Adrenal gland (tissue), 5 donors: Measurements from ENCODE around the gene DPY19L2.
"Not testable (repeated sequence)": the region's sequence is repeated elsewhere in the genome, so short reads cannot be mapped to it uniquely, and the experiment has no call there.

ENCODE experiments used
- POLR2A ChIP-seq, 2 donors: fragments of 450-650 bp; IDR thresholded peaks; one replicate each; pipeline ENCODE4 v1.6.1; 2017; ENCODE audit warnings: antibody characterized with exemption in 2 of 2, mild to moderate bottlenecking in 2 of 2, moderate library complexity in 1 of 2
- TF ChIP-seq, protein P1 (sequence below), 6 experiments: fragments of 450-650 bp in 4 of 6; fragments of 200-600 bp in 2 of 6; sonication (generic) in 1 of 6; IDR thresholded peaks; 1 replicate in 5 of 6; 2 replicates in 1 of 6; pipeline versions ENCODE4 v1.5.1 to v1.8.0; 2016 to 2021; ENCODE audit warnings: antibody characterized with exemption in 6 of 6, mild to moderate bottlenecking in 2 of 6, moderate library complexity in 1 of 6
- donor health status: DM: no; HTN: no; CAD: no.

DNA sequence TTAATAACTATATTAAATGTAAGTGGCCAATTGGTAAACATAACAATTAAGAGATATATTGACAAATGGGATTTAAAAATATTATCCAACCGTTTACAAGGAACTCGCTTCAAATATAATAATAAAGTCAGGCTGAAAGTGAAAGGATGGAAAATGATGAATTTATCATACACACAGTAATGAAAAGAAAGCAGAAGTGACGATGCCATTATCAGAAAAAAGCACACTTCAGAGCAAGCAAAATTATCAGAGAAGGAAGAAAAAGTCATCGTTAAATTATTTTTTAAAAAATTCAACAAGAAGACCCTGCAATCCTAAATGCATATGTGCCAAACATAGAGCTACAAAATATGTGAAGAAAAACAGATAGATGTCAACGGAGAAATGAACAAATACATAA is 13.8 kb downstream of the DPY19L2 start:
- TF ChIP-seq, protein P1, sequence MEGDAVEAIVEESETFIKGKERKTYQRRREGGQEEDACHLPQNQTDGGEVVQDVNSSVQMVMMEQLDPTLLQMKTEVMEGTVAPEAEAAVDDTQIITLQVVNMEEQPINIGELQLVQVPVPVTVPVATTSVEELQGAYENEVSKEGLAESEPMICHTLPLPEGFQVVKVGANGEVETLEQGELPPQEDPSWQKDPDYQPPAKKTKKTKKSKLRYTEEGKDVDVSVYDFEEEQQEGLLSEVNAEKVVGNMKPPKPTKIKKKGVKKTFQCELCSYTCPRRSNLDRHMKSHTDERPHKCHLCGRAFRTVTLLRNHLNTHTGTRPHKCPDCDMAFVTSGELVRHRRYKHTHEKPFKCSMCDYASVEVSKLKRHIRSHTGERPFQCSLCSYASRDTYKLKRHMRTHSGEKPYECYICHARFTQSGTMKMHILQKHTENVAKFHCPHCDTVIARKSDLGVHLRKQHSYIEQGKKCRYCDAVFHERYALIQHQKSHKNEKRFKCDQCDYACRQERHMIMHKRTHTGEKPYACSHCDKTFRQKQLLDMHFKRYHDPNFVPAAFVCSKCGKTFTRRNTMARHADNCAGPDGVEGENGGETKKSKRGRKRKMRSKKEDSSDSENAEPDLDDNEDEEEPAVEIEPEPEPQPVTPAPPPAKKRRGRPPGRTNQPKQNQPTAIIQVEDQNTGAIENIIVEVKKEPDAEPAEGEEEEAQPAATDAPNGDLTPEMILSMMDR (IDR thresholded peaks at IDR 0.05) = not testable (repeated sequence)
- not testable (repeated sequence) for TF ChIP-seq POLR2A (IDR thresholded peaks at IDR 0.05)
